ENCODE data around the gene MOSPD2.

DNA sequence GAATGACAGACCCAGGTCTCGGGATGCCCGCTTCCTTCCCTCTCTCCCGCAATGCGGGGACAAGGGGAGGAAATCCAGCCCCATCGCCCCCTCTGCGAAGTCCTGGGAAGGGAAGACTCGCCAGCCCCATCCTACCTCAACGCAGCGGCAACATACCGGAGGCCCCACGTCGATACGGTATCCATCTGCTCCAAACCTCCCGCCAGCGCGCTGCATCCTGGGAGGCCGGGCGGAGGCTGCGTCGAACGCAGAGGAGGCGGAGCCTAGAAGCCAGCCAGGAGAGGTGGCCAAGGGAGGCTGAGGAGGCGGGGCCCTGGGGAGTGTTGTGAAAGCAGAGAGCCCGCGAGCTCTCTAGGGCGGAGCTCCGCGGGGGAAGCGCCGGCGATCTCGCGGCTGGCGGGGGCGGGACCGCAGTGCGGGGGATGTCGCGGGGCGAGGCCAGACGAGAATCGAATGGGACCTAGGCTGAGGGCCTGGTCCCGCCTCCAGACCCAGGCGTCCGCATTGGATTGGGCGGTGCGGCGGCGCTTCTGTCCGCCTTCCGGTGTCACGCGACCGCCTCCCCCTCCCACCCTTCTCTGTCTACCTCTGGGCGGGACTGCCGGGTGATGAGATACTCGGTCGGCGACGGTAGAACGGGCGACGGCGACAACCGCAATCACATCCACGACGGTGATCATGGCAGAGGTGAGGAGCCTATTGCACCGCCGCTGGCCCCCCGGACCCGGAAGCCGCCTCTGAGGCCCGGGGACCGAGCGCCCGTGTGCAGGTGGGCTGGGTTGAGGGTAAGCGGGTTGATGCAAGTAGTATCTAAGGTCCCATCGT, at the start of gene MOSPD2, which contains the start of gene FANCB:
- TF ChIP-seq, protein P1, sequence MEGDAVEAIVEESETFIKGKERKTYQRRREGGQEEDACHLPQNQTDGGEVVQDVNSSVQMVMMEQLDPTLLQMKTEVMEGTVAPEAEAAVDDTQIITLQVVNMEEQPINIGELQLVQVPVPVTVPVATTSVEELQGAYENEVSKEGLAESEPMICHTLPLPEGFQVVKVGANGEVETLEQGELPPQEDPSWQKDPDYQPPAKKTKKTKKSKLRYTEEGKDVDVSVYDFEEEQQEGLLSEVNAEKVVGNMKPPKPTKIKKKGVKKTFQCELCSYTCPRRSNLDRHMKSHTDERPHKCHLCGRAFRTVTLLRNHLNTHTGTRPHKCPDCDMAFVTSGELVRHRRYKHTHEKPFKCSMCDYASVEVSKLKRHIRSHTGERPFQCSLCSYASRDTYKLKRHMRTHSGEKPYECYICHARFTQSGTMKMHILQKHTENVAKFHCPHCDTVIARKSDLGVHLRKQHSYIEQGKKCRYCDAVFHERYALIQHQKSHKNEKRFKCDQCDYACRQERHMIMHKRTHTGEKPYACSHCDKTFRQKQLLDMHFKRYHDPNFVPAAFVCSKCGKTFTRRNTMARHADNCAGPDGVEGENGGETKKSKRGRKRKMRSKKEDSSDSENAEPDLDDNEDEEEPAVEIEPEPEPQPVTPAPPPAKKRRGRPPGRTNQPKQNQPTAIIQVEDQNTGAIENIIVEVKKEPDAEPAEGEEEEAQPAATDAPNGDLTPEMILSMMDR (conservative IDR thresholded peaks at IDR 0.05; ENCODE audit: low read depth, low read length) = no peak
- TF ChIP-seq, protein P2, sequence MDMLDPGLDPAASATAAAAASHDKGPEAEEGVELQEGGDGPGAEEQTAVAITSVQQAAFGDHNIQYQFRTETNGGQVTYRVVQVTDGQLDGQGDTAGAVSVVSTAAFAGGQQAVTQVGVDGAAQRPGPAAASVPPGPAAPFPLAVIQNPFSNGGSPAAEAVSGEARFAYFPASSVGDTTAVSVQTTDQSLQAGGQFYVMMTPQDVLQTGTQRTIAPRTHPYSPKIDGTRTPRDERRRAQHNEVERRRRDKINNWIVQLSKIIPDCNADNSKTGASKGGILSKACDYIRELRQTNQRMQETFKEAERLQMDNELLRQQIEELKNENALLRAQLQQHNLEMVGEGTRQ (IDR thresholded peaks at IDR 0.05; ENCODE audit: low read depth, low read length) = peak; percentile 48; the same call in 1 of the 2 replicates
- no peak for TF ChIP-seq RCOR1 (IDR thresholded peaks at IDR 0.05; ENCODE audit: insufficient replicate concordance, low read length)
- peak; percentile 85; the same call in 1 of the 2 replicates for TF ChIP-seq BHLHE40 (IDR thresholded peaks at IDR 0.05; ENCODE audit: low read depth, low read length)
- no peak for TF ChIP-seq RAD21 (IDR thresholded peaks at IDR 0.05; ENCODE audit: low read length)
- TF ChIP-seq POLR2A (IDR thresholded peaks at IDR 0.05; ENCODE audit: low read depth, low read length) = no peak
- TF ChIP-seq CEBPB (IDR thresholded peaks at IDR 0.05; ENCODE audit: low read depth, low read length) = peak; percentile 89
- no peak for TF ChIP-seq FOS (IDR thresholded peaks at IDR 0.05; ENCODE audit: low read depth, low read length)
- no peak for TF ChIP-seq SMC3 (IDR thresholded peaks at IDR 0.05; ENCODE audit: low read depth, low read length)
- peak; percentile 87 for TF ChIP-seq MXI1 (IDR thresholded peaks at IDR 0.05; ENCODE audit: borderline replicate concordance, low read depth, low read length)
- TF ChIP-seq CHD1 (IDR thresholded peaks at IDR 0.05; ENCODE audit: low read depth, low read length) = no peak
- TF ChIP-seq RFX5 (IDR thresholded peaks at IDR 0.05; ENCODE audit: low read depth, low read length) = no peak
